ENCODE measurements around the gene TRPV5. TPM values are rescaled to one million over a fixed set of nuclear protein-coding genes. Genes with fewer than 3 reads are reported as not detected.

The TRPV5 gene
- total RNA-seq, 2 donors from 2014 or later: not detected

GRCh38 chr7:142859829-142860228, 73.7 kb downstream of the TRPV5 start:
- peaks cover 0 to 17% of the 10 kb centered on the region in 2 donors for H3K4me1 ChIP-seq
- H3K27me3 ChIP-seq: no peaks in the 10 kb centered on the region
- no peak overlapping the region for H3K4me3 ChIP-seq
- no peak for TF ChIP-seq CTCF (IDR thresholded peaks at IDR 0.05)
- no peak overlapping the region for H3K27ac ChIP-seq
- H3K9me3 ChIP-seq: no peaks in the 10 kb centered on the region
- no peaks in the 10 kb centered on the region for H3K36me3 ChIP-seq
- no peak for DNase-seq (ENCODE audit: low spot score)

GRCh38 chr7:142859411-142859810, 74.1 kb downstream of the TRPV5 start:
- Histone ChIP-seq H3K27me3 (no peaks in the 10 kb centered on the region), H3K4me1 (peaks cover 0 to 17% of the 10 kb centered on the region in 2 donors), H3K27ac (no peak overlapping the region), H3K9me3 (no peaks in the 10 kb centered on the region), H3K36me3 (no peaks in the 10 kb centered on the region), H3K4me3 (no peak overlapping the region)
- TF ChIP-seq CTCF (IDR thresholded peaks at IDR 0.05): no peak
- no peak for DNase-seq (ENCODE audit: low spot score)

Other genes starting within 250 kb of the TRPV5 start
- gene PRSS1, start 184.3 kb downstream of the TRPV5 start, total RNA-seq: not detected
- under 1 TPM in 1 of 2 donors, not detected in 1; 0.51 TPM for gene PRSS2, start 162.8 kb downstream of the TRPV5 start, total RNA-seq
- 10 to 100 TPM in 1 of 2 donors, 1 to 10 TPM in 1; 8.2 to 19.4 TPM for gene EPHB6, start 78.7 kb downstream of the TRPV5 start, total RNA-seq
- under 1 TPM; 0.19 to 0.71 TPM for gene TRPV6, start 48.0 kb downstream of the TRPV5 start, total RNA-seq
- not detected for gene LLCFC1, start 5.7 kb upstream of the TRPV5 start, total RNA-seq
- gene KEL, start 28.6 kb upstream of the TRPV5 start, total RNA-seq: under 1 TPM in 1 of 2 donors, not detected in 1; 0.12 TPM
- not detected for gene OR9A2, start 93.4 kb upstream of the TRPV5 start, total RNA-seq
- not detected for gene OR6V1, start 118.6 kb upstream of the TRPV5 start, total RNA-seq
- gene PIP, start 198.3 kb upstream of the TRPV5 start, total RNA-seq: not detected
- gene TAS2R39, start 249.7 kb upstream of the TRPV5 start, total RNA-seq: not detected